Esophagus muscularis mucosa (tissue), 4 donors: Measurements from ENCODE around the gene MCAM. TPM values are rescaled to one million over a fixed set of nuclear protein-coding genes. Genes with fewer than 3 reads are reported as not detected.

Experiments used
- DNase-seq: peaks from one replicate; pipeline ENCODE4 v3.0.0-alpha.2; 2017; ENCODE audit errors: extremely low spot score
- H3K27ac ChIP-seq, 4 donors: fragments of 200-600 bp; sonication (generic); replicated peaks in 1 of 4; 1 replicate in 3 of 4; 2 replicates in 1 of 4; pipeline ENCODE4 v1.5.1; 2016 to 2019; ENCODE audit warnings: mild to moderate bottlenecking in 1 of 4
- H3K27me3 ChIP-seq, 4 donors: fragments of 200-600 bp; sonication (generic); one replicate each; pipeline versions ENCODE4 v1.5.1 to v1.6.0; 2016 to 2019
- H3K36me3 ChIP-seq, 4 donors: fragments of 200-600 bp; sonication (generic); one replicate each; pipeline ENCODE4 v1.5.1; 2016 to 2019
- H3K4me1 ChIP-seq, 4 donors: fragments of 200-600 bp; sonication (generic); one replicate each; pipeline ENCODE4 v1.5.1; 2016 to 2019
- H3K4me3 ChIP-seq, 4 donors: fragments of 200-600 bp; sonication (generic); 1 replicate in 2 of 4; 2 replicates in 2 of 4; pipeline ENCODE4 v1.5.1; 2016 to 2019; ENCODE audit warnings: mild to moderate bottlenecking in 4 of 4, moderate library complexity in 1 of 4
- H3K9me3 ChIP-seq, 4 donors: fragments of 200-600 bp; sonication (generic); 1 replicate in 3 of 4; 2 replicates in 1 of 4; pipeline ENCODE4 v1.5.1; 2016 to 2019
- CTCF ChIP-seq, 3 experiments: fragments of 200-600 bp in 2 of 3; fragments of 450-650 bp in 1 of 3; sonication (generic) in 2 of 3; IDR thresholded peaks; one replicate each; pipeline ENCODE4 v1.5.1; 2017 to 2019; ENCODE audit warnings: antibody characterized with exemption in 3 of 3, mild to moderate bottlenecking in 2 of 3, moderate library complexity in 1 of 3
- EP300 ChIP-seq: sonication (generic); formaldehyde crosslinking; IDR thresholded peaks from one replicate; pipeline ENCODE4 v1.6.1; 2017; ENCODE audit warnings: antibody characterized with exemption
- POLR2A ChIP-seq: fragments of 450-650 bp; IDR thresholded peaks from one replicate; pipeline ENCODE4 v1.6.1; 2017; ENCODE audit warnings: antibody characterized with exemption, moderate library complexity, mild to moderate bottlenecking, low read depth
- POLR2AphosphoS5 ChIP-seq, 2 donors: sonication (generic); formaldehyde crosslinking; IDR thresholded peaks; one replicate each; pipeline ENCODE4 v1.6.1; 2017; ENCODE audit warnings: antibody characterized with exemption in 2 of 2
- WGBS: methylation state at CpG from one replicate; pipeline ENCODE4 v1.1.5; 2018; 5-methylcytosine and 5-hydroxymethylcytosine counted together
- intact Hi-C: fragments of 100-400 bp; cut with DNase I; formaldehyde crosslinking; loops from one replicate; pipeline ENCODE4 v1.15.1; 2023
- total RNA-seq, 4 donors: library from RNA; depleted of rRNA; stranded (reverse); fragments of >200 nt; gene quantifications; one replicate each; pipeline versions ENCODE4 v1.1.0 to v1.2.1, GENCODE V29; 2016

The MCAM gene
- total RNA-seq, 4 donors from 2014 or later, result 607 to 1,312 (median 805) TPM

GRCh38 chr11:119295178-119295577 lies 21.8 kb downstream of the MCAM start:
- Histone ChIP-seq H3K4me1 (peaks cover 19 to 37% (median 35%) of the 10 kb centered on the region in 4 donors), H3K27me3 (no peaks in the 10 kb centered on the region), H3K27ac (no peak overlapping the region), H3K9me3 (peaks cover 0 to 9% (median 0%) of the 10 kb centered on the region in 4 donors), H3K36me3 (peaks cover 11 to 48% (median 42%) of the 10 kb centered on the region in 4 donors), H3K4me3 (no peak overlapping the region)
- TF ChIP-seq CTCF (IDR thresholded peaks at IDR 0.05) (no peak), POLR2A (no peak), POLR2AphosphoS5 (IDR thresholded peaks at IDR 0.05) (no peak)
- no peak for DNase-seq
- intact Hi-C loops, result no loop called here
- WGBS, result 60% methylated on average over 3 of the region's 3 CpGs

GRCh38 chr11:119293461-119293860 lies 23.5 kb downstream of the MCAM start:
- no peak for DNase-seq
- peaks cover 11 to 21% (median 18%) of the 10 kb centered on the region in 4 donors for H3K4me1 ChIP-seq
- no peak overlapping the region for H3K27ac ChIP-seq
- peaks cover 0 to 9% (median 0%) of the 10 kb centered on the region in 4 donors for H3K9me3 ChIP-seq
- TF ChIP-seq POLR2A (no peak), POLR2AphosphoS5 (IDR thresholded peaks at IDR 0.05) (no peak), EP300 (no peak), CTCF (IDR thresholded peaks at IDR 0.05) (no peak)
- H3K4me3 ChIP-seq, result no peak overlapping the region
- WGBS, result 88% methylated on average over 3 of the region's 3 CpGs
- H3K36me3 ChIP-seq, result peaks cover 0 to 41% (median 30%) of the 10 kb centered on the region in 4 donors
- intact Hi-C loops, result no loop called here
- H3K27me3 ChIP-seq, result no peaks in the 10 kb centered on the region

- Histone ChIP-seq H3K36me3 (peaks cover 4 to 48% (median 26%) of the 10 kb centered on the region in 4 donors), H3K9me3 (peaks cover 0 to 9% (median 0%) of the 10 kb centered on the region in 4 donors), H3K4me1 (peaks cover 0 to 14% (median 0%) of the 10 kb centered on the region in 4 donors), H3K27me3 (no peaks in the 10 kb centered on the region), H3K4me3 (no peak overlapping the region), H3K27ac (no peak overlapping the region)
- no peak for DNase-seq
- WGBS, result 98% methylated on average over 10 of the region's 10 CpGs
- TF ChIP-seq EP300 (no peak), POLR2A (no peak), CTCF (IDR thresholded peaks at IDR 0.05) (no peak), POLR2AphosphoS5 (IDR thresholded peaks at IDR 0.05) (no peak)
- intact Hi-C loops, result no loop called here
Measured at GRCh38 chr11:119290894-119291497, 25.9 kb downstream of the MCAM start.

GRCh38 chr11:119288219-119288618 lies 28.7 kb downstream of the MCAM start:
- Histone ChIP-seq H3K36me3 (peaks cover 16 to 60% (median 36%) of the 10 kb centered on the region in 4 donors), H3K4me3 (no peak overlapping the region), H3K27ac (peak overlapping the region in 2 of 4 donors; percentile 4 to 11), H3K9me3 (peaks cover 0 to 9% (median 0%) of the 10 kb centered on the region in 4 donors), H3K4me1 (peaks cover 0 to 22% (median 8%) of the 10 kb centered on the region in 4 donors), H3K27me3 (no peaks in the 10 kb centered on the region)
- 59% methylated on average over 3 of the region's 3 CpGs for WGBS
- intact Hi-C loops, result no loop called here
- TF ChIP-seq POLR2A, result no peak
- no peak for TF ChIP-seq POLR2AphosphoS5 (IDR thresholded peaks at IDR 0.05)
- no peak for TF ChIP-seq CTCF (IDR thresholded peaks at IDR 0.05)
- TF ChIP-seq EP300, result no peak
- DNase-seq, result no peak

- Histone ChIP-seq H3K36me3 (peaks cover 16 to 64% (median 28%) of the 10 kb centered on the region in 4 donors), H3K27me3 (no peaks in the 10 kb centered on the region), H3K27ac (no peak overlapping the region), H3K9me3 (no peaks in the 10 kb centered on the region), H3K4me1 (peaks cover 0 to 22% (median 8%) of the 10 kb centered on the region in 4 donors), H3K4me3 (no peak overlapping the region)
- TF ChIP-seq CTCF (IDR thresholded peaks at IDR 0.05), result no peak
- TF ChIP-seq POLR2A, result no peak
- no peak for TF ChIP-seq EP300
- no peak for TF ChIP-seq POLR2AphosphoS5 (IDR thresholded peaks at IDR 0.05)
- no peak for DNase-seq
- intact Hi-C loops, result no loop called here
- 94% methylated on average over 9 of the region's 9 CpGs for WGBS
Measured at GRCh38 chr11:119285431-119285830, 31.5 kb downstream of the MCAM start.
